22Rv1 (cell line): ENCODE measurements around the gene GAREM1.

Source experiments
- H3K27ac ChIP-seq: fragments of 450-650 bp; 2 replicates; pipeline ENCODE4 v1.5.1; 2017
- ZFX ChIP-seq: fragments of 450-650 bp; IDR thresholded peaks from 2 replicates; pipeline ENCODE4 v1.6.1; 2017; ENCODE audit warnings: antibody characterized with exemption, borderline replicate concordance
- TF ChIP-seq, protein P1 (sequence below): fragments of 450-650 bp; IDR thresholded peaks from 2 replicates; pipeline ENCODE4 v1.5.1; 2017; ENCODE audit warnings: mild to moderate bottlenecking

GAREM1 gene

DNA sequence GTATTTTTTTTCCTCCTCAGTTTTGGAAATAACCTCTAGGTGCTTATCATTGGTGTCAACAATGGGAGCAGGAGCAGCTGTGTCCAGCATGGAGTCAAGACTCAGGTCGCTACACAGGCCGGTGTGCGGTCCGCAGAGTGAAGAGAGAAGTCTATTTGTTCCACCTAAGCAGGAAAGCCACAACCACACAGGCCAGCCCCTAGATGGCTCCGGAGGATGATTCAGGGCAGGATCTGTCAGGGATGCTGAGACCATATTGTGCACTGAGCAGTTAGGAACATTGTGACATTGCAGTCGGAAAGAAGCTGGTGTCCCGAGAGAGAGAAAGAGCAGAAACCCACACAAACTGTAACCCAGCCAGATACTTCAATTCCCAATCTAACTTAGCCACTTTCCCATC is 136.9 kb downstream of the GAREM1 start:
- H3K27ac ChIP-seq = no peak overlapping the region
- TF ChIP-seq, protein P1, sequence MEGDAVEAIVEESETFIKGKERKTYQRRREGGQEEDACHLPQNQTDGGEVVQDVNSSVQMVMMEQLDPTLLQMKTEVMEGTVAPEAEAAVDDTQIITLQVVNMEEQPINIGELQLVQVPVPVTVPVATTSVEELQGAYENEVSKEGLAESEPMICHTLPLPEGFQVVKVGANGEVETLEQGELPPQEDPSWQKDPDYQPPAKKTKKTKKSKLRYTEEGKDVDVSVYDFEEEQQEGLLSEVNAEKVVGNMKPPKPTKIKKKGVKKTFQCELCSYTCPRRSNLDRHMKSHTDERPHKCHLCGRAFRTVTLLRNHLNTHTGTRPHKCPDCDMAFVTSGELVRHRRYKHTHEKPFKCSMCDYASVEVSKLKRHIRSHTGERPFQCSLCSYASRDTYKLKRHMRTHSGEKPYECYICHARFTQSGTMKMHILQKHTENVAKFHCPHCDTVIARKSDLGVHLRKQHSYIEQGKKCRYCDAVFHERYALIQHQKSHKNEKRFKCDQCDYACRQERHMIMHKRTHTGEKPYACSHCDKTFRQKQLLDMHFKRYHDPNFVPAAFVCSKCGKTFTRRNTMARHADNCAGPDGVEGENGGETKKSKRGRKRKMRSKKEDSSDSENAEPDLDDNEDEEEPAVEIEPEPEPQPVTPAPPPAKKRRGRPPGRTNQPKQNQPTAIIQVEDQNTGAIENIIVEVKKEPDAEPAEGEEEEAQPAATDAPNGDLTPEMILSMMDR = no peak
- no peak for TF ChIP-seq ZFX

DNA sequence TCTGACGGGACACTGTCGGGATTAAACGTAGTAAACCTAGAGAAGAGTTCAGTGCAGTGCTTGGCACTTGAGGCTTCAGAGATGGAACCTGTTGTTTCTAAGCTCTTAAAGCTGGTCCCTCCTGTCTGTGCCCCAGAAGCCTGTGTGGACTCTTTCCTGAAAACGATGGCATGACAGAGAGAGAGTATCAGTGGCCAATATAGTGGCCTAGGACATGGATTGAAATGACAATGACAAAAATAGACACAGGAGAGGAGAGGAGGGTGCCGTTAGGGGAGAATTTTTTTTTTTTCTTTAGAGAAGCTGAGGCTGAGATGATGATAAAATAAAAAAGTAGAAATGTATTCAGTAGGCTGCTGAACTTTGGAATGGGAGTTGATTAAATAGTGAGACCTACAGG is 138.0 kb downstream of the GAREM1 start:
- no peak overlapping the region for H3K27ac ChIP-seq
- TF ChIP-seq, protein P1 = no peak
- no peak for TF ChIP-seq ZFX

DNA sequence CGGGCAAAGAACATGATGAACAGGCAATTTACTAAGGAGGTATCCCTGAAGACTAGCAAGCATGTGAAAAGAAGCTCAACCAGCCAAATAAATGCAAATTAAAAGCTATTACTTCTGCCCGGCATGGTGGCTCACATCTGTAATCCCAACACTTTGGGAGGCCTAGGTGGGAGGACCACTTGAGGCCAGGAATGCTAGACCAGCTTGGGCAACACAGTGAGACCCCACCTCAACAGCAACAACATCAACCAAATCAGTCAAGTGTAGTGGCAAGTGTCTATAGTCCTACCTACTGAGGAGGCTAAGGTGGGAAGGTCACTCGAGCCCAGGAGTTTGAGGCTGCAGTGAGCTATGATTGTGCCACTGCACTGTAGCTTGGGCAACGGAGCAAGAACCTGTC is 141.7 kb downstream of the GAREM1 start:
- no peak for TF ChIP-seq ZFX
- TF ChIP-seq, protein P1 = no peak
- no peak overlapping the region for H3K27ac ChIP-seq

DNA sequence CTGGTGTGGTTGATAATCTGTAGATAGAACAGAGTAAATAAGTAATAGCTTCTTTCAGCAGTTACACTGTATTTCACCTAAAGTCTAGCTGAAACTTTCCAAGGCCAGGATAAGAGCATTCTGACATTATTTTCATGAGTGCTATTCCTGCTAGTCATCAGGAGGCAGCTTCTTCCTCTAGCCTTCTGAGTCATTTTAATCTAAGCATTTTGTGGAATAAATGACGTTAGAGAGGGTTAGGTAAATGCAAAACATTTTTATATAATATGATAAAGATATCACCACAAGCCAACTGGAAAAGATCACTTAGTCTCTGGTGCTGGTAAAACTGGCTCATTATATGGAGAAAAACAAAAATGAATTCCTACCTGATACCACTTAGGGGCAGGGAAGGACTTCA is 142.3 kb downstream of the GAREM1 start:
- no peak for TF ChIP-seq ZFX

DNA sequence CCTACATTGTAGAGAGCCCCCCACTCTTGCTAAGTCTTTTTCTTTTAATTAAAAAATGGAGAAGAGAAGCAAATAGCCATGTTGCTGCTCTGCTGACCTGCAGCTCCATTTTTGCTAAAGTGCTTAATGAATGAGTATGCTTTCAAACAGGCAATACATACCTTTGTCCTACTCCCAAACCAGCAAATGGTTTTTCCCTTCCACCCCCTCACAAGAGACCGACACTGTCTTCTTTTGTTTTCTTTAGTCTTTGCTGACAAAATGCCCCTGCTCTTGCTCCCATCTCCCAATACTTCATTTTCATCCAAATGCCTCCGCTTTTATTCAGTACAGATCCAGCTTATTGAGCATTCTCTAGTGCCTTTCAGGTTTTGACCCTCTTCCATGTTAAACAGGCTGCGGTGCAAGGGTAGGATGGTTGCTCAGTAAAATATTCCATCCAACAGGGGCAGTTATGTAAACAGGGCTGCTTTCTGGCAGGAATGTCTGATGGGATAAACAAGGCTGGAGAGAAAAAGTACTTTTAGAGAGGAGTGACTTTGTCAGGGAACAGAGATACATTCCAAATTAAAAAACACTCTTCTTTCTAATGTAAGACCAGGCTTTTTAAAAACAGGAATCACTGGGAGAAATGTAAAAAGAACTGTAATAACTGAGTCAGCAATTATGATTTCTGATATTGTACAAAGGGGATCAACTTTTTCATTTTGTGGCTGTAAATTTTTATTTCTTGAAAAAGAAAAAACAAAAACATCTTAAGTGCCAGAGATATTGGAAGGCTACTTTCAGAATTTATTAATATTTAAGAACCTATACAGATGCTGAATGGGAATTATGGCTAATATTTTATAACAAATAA is 144.0 kb downstream of the GAREM1 start:
- TF ChIP-seq, protein P1 = no peak
- no peak for TF ChIP-seq ZFX
- H3K27ac ChIP-seq = no peak overlapping the region

More for the DNA sequence above, 142.3 kb downstream of the GAREM1 start:
- no peak overlapping the region for H3K27ac ChIP-seq

DNA sequence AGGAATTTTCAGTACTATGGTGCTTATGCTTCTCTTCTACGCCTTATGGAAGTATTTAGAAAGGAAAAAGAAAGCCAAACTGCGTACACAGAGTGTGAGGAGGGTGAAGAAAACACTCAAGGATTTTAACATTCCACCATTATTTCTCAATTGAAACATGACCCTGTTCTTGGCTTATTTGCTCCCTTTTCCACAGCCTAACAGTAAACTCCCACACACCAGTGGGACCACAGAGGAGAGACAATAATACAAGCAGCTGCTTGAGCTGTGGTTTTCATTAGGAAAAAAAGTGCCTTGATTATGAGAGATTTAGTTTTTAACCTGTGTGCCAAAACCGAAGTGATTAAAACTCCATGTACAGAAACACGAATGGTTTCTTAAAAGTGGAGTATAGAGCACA is 146.5 kb downstream of the GAREM1 start:
- TF ChIP-seq, protein P1 = no peak
- TF ChIP-seq ZFX = no peak
- H3K27ac ChIP-seq = no peak overlapping the region

DNA sequence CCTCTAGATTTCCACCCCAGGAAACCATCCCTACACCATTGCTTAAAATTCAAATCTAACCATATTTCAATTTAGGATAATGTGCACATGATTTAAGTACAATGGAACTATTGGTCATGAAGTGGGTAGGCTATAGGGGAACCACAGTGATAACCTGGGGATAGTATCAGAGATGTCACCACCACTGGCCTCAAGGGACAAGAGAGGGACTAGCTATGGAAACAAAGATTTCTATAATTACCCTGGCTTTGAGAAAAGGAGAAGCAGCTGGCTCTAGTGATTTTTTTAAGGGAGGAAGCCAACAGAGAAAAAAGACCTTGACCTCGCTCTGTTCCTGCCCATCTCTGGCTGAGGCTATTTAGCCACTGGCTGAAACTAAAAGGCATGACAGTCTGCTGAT is 148.9 kb downstream of the GAREM1 start:
- no peak overlapping the region for H3K27ac ChIP-seq
- TF ChIP-seq ZFX = no peak
- TF ChIP-seq, protein P1 = no peak
